Neural progenitor cell (in vitro differentiated cells): ENCODE results near the gene LPCAT2.
A peak's percentile ranks its signal among the peaks of the same experiment; 100 is the strongest.

Source experiments
- EZH2 ChIP-seq: fragments of 200-600 bp; sonication (generic); IDR thresholded peaks from 2 replicates; pipeline ENCODE4 v1.6.1; 2017; ENCODE audit warnings: antibody characterized with exemption, mild to moderate bottlenecking, moderate library complexity
- EZH2phosphoT487 ChIP-seq: fragments of 200-600 bp; sonication (generic); IDR thresholded peaks from 2 replicates; pipeline ENCODE4 v1.6.1; 2017; ENCODE audit warnings: antibody characterized with exemption
- TF ChIP-seq, protein P1 (sequence below): fragments of 200-600 bp; sonication (generic); IDR thresholded peaks from 2 replicates; pipeline ENCODE4 v1.5.1; 2017; ENCODE audit warnings: antibody characterized with exemption, mild to moderate bottlenecking

GRCh38 chr16:55480228-55480655, 28.6 kb upstream of the LPCAT2 start:
- peak; percentile 38 for TF ChIP-seq EZH2
- TF ChIP-seq, protein P1, sequence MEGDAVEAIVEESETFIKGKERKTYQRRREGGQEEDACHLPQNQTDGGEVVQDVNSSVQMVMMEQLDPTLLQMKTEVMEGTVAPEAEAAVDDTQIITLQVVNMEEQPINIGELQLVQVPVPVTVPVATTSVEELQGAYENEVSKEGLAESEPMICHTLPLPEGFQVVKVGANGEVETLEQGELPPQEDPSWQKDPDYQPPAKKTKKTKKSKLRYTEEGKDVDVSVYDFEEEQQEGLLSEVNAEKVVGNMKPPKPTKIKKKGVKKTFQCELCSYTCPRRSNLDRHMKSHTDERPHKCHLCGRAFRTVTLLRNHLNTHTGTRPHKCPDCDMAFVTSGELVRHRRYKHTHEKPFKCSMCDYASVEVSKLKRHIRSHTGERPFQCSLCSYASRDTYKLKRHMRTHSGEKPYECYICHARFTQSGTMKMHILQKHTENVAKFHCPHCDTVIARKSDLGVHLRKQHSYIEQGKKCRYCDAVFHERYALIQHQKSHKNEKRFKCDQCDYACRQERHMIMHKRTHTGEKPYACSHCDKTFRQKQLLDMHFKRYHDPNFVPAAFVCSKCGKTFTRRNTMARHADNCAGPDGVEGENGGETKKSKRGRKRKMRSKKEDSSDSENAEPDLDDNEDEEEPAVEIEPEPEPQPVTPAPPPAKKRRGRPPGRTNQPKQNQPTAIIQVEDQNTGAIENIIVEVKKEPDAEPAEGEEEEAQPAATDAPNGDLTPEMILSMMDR, result no peak
- TF ChIP-seq EZH2phosphoT487, result no peak
